Suppressor macrophage treated with lipopolysaccharide for 1 hour (primary cell): ENCODE measurements around the gene GCC2.
"Not testable (repeated sequence)": the region's sequence is repeated elsewhere in the genome, so short reads cannot be mapped to it uniquely, and the experiment has no call there.

Experiments used
- DNase-seq, 3 donors: peaks; one replicate each; pipeline ENCODE4 v3.0.0-alpha.2; 2020 to 2022

The GCC2 gene

DNA sequence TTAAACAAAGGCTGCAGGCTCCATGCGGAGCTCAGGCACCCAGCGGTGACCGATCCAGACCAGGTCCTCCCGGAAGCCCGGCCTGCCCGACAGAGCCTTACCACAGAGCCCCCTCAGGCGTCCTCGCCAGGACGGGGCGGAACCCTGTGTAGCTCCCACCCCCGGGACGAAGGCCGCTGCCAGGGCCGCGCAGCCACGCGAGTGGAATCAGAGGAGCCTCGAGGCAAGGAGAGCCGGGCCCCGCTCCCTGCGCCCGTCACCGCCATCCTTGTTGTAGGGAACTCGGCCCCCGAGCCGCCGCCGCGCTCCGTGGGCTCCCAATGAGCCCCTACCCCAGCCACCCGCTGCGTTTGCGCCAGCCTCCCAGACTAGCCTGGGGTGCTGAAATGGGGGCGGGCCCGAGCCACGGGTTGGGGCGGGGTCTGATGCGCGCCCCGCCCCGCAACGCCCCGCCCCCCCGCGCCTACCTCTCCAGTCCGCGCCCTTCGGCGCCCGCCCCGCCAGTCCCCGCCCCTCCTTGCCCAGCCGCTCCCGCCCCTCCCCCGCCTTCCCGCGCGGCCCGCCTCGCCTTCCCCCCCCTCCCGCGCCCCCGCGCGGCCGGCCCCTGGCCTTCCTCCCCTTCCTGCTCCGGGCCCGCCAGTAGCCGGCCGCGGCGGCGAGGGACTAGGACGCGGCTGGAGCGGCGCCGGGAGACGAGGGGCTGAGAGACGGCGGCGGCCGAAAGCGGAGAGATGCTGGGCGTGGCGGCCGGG, 85.0 kb downstream of the GCC2 start, which contains the start of gene LIMS1:
TSS of gene LIMS1 (plus strand) at position 639 of the 752 bp plus-strand sequence. CDS start at position 732, 93 bp downstream.
- DNase-seq = peak; percentile 86 to 99 (median 96)

DNA sequence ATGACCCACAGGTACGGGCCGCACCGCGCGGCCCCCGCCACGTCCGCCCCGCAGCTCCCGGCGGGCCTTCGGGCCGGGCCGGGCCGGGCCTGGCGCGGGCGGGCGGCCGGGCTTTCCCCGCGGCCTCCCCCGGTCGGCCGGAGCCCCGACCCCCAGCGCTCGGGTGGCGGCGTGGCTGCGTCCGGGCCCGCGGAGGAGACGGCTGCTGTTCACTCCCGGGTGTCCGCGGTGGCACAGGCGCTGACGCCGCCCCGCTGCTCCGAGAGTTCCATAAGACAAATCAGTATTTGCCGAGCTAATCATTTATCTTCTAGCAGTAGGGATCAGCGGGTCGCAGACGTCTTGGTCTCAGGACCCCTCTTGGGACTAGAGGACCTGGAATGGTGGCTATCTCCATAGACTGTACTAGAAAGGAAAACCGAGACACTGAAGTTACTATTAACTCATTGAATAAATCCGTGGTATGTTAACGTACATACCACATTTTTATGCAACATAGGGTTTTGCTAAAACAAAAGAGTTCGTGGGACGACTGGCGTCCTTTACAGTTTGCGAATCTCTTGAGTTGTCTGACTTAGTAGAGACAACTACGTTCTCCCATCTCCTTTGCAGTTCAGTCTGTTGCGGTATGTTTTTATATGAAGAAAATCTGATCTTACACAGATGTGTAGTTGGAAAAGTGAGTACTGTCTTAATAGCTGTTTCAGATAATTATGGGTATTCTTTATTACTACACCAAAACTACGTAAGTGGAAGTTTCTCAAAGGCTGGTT, 85.8 kb downstream of the GCC2 start:
- DNase-seq = peak; percentile 23 to 59 (median 55)

GRCh38 chr2:108535357-108535631, 86.3 kb downstream of the GCC2 start:
- peak in 1 of 3 donors; percentile 37 for DNase-seq

DNA sequence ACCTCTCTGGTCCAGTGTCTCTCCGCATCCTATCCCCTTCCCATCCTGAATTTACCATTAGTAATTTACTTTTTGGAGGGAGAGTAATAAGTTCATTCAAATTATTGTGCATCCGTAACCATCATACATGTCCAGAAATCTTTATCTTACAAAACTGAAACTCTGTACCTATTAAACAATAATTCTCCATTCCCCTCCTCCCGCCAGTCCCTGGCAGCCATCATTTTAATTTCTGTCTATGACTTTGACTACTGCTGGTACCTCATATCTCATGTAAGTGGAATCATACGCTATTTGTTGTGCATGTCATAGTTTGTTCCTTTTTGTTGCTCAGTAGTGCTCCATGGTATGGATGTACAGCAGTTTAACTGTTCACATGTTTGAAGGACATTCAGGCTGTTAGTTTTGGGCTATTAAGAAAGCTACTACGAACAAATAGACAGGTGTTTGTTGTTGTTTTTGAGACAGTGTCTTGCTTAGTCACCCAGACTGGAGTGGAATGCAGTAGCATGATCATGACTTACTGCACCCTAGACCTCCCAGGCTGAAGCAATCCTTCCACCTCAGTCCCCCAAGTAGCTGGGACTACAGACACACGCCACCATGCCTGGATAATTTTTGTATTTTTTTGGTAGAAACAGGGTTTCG, 87.3 kb downstream of the GCC2 start:
- DNase-seq = peak in 1 of 3 donors; percentile 4

- no peak for DNase-seq
Observed at GRCh38 chr2:108536911-108537310, 87.9 kb downstream of the GCC2 start.

- no peak for DNase-seq
Observed at GRCh38 chr2:108538000-108538625, 89.1 kb downstream of the GCC2 start.

- DNase-seq = no peak
Observed at GRCh38 chr2:108541451-108541850, 92.4 kb downstream of the GCC2 start.

- DNase-seq = no peak
Observed at GRCh38 chr2:108542071-108542470, 93.1 kb downstream of the GCC2 start.

DNA sequence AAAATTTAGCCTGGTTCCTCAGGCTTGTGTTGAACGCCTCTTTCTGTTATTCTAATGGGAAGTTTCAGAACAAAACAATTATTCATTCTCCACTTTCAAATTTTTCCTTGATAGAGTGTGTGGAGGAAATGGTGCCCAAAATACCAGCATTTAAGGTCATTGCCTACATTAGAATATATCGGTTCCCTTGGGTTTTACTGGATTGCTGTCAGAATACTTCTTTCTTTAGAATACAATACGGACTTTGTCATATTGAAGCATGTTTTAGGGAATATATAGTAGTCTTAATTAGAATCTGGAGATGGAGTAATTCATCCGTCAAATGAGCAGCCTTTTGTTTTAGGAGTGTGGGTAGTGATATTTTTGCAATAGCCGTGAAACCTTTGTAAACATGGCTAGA, 98.6 kb downstream of the GCC2 start:
- no peak for DNase-seq

DNA sequence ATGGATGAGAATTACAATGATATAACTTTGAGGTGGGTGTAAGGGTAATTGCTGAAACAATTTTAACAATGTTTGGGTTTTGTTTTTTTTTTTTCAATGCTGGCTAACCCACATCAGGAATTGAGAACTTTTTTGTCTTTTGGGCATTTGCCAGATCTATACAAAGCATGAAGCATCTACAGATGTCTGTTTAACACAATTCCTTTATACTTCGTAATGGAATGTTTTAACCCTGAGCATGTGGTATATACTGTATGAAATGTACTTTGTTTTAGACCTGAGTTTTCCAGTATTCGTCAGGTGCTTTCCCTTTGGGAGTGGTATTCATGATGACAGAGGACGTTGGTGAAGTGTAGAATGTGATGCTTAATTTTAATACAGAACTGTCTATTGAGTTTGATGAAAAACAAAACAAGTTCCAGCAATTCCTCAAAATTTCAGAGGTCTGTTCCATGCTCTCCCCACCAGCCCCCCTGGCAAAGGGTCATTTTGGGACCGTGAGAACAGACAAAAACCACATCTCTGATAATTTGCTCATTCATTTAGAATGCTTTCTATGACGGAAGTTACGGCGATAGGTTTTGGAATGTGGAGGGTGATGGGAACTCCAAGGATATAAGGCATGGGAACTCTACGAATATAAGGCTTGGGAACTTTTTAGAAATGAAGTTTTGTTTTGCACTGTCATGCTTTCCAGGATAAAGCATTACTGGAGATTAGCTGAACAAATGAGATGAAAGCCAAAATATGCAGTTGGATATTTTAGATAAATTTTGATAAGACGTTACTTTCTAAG, 99.4 kb downstream of the GCC2 start:
- no peak for DNase-seq

- DNase-seq = no peak
Observed at GRCh38 chr2:108552566-108552965, 103.6 kb downstream of the GCC2 start.

DNA sequence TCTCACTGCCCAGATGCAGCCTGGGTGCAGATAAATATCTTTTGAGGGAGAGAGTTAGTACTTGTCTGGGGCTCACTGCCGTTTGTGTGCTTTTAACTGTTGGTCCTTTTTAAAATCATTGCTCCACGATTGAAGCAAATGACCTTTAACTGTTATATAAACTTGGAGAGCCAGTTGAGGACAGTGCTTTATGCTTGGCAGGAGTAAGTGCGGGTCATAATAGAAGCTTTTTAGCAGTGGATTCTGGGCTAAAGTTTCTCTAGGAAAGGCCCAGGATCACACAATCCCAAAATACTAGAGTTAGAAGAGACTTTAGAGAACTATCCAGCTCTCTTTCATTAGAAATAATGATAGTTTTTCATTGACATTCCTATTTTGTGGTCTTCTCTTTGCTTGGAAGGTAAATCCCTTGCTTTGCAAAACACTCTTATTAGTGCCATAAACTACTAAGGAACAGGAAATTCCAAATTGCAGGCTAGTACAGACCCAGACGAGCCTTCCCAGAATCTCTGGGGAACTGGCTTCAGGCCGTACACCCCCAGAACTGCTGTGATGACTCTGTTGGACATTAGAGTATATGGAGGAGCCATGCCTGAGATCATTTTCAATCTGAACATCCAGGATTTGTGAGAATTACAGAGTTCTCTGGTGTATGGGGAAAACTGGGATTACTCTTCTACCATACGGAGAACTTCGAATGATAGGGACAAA, 104.4 kb downstream of the GCC2 start:
- DNase-seq = no peak

GRCh38 chr2:108554528-108554927, 105.5 kb downstream of the GCC2 start:
- DNase-seq = no peak

- DNase-seq = no peak
Observed at GRCh38 chr2:108555572-108555971, 106.6 kb downstream of the GCC2 start.

GRCh38 chr2:108556581-108556980, 107.6 kb downstream of the GCC2 start:
- DNase-seq = not testable (repeated sequence)
